Activated CD4-positive, alpha-beta T cell treated with anti-CD3 and anti-CD28 coated beads, Interleukin-2, amount 50 U/mL, for 48 hours (primary cell): Measurements from ENCODE around the gene ADCY5.
"Not testable (repeated sequence)": the region's sequence is repeated elsewhere in the genome, so short reads cannot be mapped to it uniquely, and the experiment has no call there.

Experiments used
- DNase-seq, 2 experiments: peaks; one replicate each; pipeline ENCODE4 v3.0.0-alpha.2; 2020

Gene ADCY5

DNA sequence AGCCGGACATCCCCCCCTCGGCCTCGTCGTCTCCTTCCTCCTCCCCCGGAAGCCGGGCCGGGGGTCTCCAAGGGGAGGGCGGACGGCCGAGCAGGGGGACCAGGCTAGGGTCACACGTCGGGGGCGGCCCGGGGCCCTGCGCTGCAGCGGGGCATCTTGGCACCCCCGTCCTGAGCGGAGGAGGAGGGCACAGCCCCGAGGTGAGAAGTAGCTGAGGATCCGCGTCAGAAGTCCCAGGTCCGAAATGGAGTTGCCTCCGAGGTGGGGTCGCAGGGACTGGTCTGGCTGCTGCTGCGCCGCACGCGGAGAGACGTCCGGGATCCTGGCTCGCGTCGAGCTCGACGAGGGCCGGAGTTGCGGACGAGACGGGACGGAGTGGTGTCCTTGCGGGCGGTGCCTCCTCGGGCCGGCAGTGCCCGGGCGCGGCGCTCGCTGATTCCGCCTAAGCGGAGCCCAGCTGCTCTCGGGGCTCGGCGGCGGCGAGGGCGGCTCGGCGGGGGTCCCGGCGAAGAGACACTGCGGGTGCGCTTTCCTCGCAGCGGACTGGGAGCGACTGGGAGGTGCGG is at the start of gene ADCY5:
TSS of gene ADCY5 (minus strand) at position 555 of the 566 bp plus-strand sequence. CDS start at position 10, 545 bp downstream.
- peak in 1 of 2 experiments; percentile 6 for DNase-seq

DNA sequence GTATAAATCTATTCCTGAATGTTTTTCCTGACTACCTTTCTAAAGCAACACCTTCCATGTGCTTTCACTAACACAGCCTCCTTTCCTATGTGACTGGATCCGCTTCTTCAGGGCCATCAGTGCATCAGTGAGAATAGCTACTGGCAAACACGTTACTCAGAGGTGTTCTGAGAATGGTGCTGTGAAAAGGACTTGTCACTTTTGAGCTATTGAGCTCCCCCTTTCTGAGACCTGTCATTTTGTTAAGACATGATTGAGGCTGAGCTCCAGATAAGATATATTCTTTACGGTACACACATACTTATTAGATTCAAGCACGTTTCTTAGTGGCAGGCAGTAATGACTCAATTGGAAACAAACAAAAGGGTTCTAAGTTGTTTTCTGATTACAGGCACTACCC is 45.0 kb upstream of the ADCY5 start:
- no peak for DNase-seq

DNA sequence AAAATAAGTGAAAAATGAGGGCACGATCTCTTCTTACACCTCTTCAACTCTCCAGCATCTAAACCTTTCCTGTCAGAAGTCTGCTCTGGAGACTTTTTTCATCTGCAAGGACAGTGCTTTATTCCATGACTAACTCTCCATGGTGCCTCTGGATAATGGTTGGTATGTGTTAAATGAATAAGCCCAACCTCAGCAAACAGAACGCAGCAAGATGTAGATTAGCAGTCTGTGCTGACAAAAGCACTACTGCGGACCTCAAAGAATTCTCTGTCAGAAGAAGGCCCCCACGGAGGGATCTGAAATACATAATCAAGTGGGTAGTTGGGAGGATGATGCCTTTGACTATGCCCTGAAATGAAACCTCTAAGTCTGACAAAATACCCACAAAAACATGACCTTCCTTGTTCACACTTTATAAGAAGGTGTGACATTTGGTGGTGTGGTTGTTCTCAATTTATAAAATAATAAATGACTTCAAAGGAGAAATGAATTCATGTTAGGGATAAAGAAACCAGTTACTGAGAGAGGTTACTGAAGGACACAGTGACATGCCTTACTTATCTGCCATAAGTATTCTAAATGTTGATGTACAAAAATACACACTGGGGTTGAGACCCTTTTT is 43.2 kb upstream of the ADCY5 start:
- DNase-seq: no peak

DNA sequence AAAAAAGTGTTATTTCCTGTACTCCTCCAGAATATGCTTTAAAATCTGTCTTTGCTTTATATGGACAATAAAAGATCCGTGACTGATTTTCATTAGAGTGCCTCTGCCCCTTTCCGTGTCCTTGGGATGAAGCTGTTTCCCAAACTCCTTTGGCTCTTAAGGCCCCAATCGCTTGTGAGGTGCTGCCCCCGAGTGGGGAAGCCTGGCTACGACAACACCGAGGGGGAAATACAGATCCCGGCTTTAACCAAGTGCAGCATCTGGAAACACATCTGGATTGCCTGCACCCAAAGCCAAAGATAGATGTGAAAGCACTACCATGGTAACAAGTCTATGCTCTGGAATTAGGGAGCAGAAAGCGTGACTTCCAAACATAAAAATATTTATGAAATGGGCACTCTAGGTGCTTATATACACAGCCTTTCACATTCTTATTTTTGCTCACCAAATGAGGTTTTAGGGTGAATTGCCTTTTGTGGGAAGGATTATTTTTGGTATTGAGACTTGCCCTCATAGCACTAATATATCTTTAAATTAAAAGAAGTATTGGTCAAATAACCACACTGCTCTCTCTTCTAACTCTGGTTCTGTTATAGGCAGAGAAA is 40.6 kb upstream of the ADCY5 start:
- peak; percentile 58 to 64 for DNase-seq

DNA sequence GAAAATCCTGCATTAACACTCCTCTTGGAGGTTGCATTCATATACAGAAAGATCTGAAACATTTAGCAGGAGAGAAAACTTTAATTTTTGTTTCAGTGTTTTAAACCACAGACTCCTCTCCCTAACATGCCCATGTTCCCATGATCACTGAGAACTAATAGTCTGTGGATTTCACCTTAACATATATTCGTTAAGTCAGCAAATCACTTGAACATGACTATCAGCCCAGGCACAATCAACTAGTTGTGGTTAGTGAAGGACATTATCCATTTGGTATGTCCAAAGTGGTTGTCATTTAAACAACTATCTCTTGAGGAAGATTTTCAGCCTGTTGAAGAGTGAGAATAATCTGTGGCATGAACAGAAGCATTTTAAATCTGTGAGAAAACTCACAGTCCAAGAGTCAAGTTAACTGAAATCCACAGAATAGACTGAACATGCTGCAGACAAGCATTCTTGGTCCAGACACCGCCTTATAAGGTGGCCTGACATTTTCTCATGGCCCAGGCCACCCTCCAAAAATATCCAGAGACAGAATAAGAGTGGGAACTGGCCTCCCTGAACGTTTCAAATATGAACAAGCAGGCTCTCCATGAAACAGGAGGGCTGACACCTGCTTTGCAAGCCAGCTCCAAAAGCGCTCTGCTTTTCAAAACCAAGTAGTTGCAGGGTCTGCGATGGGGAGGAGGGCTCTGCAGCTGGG is 39.9 kb upstream of the ADCY5 start:
- no peak for DNase-seq

DNA sequence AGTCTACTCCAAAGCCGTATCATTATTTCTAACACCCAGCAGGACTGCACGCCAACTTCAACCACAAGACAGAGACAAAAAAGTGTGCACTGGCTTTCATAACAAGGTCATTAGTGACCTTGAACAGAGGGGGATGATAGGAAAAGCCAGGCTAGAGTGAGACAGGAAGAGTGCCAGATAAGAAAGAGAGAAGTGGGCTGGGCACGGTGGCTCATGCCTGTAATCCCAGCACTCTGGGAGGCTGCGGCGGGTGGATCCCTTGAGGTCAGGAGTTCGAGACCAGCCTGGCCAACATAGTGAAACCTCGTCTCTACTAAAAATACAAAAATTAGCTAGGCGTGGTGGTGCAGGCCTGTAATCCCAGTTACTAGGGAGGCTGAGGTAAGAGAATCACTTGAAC is 38.2 kb upstream of the ADCY5 start:
- not testable (repeated sequence) for DNase-seq

DNA sequence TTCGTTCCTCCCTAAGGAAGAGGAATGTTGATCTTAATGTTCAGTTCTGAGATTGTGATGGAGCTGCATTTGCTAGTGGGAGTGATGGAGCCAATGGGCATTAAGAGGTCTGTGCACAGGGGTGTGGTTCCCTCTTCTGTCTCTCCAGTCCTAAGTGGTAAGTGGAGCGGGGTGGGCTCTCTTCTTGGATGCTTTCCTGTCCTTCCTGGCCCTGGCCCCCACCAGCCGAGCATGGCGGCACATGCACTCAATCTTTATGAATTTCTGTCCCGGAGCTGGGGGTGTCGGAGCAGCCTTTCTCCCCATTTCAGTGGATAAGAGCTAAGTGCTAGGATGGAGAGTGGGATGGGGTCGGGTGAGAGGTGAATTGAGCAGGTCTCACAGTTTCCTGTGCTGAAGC is 37.6 kb upstream of the ADCY5 start:
- no peak for DNase-seq

DNA sequence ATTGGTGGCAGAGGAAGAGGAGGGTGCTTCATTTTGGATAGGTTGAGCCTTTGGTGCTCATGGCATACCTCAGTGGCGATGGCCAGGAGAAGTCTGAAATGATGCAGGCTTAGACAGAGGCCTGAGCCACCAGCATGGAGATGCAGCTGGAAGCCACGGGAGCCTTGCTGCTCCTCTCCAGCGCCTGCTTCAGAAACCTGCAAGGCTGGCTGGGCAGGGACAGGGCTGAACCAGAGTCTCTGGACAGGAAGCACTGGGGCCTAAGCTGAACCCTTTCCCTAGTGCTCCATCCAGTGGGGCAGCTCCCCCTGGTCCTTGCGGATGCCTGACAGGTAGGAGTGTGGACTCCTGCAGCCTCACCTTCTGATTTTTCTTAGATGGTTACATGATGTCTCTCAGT is 36.7 kb upstream of the ADCY5 start:
- DNase-seq: no peak

DNA sequence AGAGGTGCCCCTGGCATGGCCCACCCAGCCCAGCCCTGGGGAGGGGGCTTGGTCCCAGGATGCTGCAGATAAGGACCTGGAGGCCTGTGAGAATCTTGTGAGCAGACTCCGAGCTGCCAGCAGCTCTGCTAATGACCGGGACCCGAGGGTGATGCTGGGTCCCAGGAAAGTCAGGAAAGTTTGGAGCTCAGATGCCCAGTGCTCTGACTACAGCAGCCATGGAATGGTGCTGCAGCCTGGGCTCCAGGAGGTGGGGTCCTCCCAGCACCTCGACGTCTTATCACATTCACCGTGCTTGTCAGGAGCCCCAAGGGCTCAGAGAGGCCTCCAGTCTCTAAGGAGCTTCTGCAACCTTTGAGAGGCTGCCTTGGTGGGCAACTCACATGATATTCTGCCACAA is 34.3 kb upstream of the ADCY5 start:
- DNase-seq: no peak

DNA sequence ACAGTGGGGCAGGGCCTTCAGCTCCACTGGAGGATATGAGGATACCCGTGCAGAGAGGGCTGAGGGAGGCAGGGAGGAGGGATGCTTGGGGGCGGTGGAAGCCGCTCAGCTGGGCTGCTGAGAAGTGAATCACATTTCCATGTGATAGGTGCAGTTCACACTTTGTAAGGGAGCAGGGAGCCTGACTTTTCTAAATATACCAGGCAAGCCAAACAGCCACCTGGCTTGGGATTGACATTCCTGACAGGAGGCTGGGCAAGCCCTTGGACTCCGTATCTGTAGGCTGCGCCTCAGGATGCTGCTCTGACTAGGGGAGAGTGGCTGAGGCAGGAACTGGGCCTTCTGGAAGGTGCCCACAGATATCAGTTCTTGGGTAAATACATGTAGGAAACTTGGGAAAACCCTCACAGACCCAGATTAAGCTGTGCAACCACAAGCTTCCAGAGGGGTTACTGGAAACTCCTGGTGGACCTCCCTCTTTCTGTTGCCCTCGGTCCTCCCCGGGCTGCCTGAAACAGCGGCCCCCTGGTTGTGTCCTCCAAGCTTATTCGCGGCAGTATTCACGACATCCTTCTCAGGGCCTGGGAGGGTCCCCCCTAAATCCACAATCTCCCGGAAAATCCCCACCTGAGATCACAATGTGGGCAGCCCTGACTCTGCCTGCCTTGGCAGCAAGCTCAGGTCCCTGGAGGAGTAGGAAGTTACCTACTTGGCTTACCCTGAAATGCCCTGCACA is 33.0 kb upstream of the ADCY5 start:
- no peak for DNase-seq

DNA sequence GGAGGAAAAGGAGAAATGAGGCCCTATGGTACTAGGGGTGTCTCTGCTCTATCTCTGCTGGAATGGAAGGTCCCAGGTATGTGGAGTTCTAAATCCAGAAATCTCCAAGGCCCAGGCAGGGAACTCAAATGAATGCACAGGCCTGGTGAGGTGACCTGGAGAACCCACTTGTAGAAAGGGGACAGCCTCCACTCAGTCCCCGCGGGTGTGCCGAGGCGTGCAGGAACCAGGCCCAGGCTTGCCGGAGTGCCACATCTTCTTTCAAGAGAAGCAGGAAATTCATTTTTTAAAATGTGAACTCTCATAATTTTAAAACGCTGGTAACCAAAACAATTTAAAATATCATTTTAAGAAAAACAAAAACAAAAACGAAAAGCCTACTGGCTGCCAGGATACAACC is 32.2 kb upstream of the ADCY5 start:
- DNase-seq: no peak

DNA sequence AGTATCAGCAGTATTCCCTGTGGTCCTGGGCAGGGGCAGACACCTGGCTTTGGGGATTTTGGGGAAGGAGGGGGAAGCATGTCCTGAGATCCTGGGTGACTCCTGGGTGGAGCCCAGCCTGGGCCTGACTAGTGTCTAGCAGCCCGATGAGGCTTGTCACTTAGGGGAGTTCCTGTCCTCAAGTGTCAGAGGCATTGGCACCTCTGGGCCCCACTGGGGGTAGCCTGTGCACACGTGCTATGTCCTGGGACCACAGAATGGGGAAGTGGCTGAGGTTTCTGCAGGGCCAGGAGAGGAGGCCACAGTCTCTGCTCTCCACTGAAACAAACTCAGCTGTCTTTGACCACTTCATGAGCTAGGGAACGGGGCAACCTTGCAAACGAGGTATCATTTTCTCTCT is 31.5 kb upstream of the ADCY5 start:
- DNase-seq: no peak

DNA sequence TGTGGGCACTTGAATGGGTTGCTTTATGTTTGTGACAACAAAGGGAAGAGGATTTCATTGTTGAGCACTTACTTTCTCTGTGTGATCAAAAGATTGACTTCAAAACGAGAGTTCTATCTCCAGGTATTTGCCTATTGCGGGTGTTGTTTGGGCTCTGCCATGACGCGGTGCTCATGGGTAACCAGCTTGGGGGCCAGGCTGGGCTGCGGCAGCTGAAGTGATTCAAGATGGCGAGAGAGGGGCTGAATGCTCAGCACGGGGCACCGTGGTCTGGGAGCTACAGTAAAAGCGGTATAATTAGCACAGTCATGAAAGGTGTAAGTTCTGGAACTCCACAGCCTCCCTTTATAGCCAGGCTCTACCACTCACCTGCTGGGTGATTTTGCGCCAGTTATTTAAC is 31.0 kb upstream of the ADCY5 start:
- no peak for DNase-seq

DNA sequence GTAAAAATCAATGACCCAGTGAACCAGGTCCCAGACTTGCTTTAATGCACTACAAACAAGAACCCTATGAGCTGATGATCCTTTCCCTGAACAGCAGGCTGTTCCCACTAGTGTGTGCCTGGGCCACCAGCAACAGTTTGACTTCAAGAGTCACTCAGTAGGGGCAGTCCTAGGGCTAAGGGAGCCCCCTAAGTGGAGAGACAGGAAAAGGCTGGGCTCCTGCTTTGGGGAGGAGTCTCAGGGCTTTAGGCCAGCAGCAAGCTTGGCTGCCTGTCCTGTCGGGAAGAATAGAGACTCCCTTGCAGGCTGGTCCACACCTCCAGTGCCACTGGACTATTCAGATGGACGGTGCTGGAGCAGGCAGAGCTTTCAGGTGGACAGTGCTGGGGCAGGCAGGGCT is 29.4 kb upstream of the ADCY5 start:
- no peak for DNase-seq

DNA sequence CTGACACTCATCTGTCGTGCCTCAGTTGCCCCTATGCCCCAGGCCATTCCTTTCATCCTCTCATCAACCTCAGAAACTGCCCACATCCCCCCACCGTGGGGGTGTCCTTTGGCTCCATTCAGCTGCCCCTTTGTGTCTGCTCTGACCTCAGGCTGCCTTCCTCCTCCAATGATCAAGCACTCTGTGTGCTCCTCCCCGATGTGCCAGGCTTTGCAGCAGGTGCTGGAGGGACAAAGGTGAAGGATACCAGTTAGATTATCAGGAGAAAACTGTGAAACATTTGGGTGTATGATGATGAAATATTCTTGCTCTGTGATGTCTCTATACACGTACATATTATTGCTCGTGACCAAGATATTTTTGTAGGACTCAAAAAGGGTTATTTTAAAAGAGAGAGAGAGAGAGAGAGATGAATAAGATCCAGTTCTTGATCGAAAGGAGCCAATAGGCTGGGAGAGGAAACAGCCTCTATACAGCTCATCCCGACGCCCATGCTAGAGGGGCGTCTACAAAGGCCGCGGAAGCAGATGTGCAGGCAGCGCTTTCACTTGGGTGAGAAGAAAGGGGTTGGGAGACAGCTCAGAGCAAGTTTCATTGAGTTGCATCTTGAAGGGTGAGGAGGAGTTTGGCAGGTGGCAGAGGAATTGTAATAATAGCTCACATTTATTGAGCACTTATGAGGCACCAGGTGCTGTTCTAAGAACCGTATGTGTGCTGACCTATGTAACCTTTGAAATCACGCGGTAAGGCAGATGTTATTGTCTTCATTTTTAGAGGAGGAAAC is 28.3 kb upstream of the ADCY5 start:
- no peak for DNase-seq

DNA sequence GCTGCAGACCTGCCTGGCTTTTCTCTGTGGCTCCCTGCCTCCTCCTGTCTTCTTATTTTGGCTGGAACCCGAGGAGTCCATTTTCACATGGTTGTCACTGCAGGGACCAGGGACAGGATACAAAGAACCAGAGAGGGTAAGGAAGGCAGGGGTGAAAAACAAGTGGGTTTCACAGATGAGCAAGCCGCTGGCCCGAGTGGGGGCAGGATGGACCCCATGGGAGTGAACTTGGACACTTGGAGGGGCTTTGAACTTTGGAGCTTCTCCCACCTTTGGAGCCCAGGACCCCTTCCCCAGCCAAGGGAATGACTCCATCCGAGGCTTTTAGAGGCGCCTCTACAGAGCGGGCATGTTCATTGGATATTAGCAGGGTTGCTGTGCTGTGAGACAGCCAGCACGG is 26.9 kb upstream of the ADCY5 start:
- no peak for DNase-seq

DNA sequence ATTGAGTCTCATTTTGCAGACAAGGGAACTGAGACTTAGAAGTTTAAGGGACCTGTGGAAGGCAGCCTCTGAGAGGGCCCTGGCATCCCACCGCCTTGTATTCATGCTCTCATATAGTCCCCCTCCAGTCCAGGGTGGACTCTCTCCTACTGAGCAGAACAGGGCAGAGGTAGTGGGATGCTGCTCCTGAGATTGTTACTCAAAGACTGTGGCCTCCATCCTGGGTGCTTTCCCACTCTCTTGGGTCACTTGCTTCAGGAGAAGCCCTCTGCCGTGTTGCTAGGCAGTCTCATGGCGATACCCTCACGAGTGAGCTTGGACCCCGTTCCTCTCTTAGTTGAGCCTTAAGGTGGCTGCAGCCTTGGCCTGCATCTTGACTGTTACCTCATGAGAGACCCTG is 22.2 kb upstream of the ADCY5 start:
- no peak for DNase-seq

DNA sequence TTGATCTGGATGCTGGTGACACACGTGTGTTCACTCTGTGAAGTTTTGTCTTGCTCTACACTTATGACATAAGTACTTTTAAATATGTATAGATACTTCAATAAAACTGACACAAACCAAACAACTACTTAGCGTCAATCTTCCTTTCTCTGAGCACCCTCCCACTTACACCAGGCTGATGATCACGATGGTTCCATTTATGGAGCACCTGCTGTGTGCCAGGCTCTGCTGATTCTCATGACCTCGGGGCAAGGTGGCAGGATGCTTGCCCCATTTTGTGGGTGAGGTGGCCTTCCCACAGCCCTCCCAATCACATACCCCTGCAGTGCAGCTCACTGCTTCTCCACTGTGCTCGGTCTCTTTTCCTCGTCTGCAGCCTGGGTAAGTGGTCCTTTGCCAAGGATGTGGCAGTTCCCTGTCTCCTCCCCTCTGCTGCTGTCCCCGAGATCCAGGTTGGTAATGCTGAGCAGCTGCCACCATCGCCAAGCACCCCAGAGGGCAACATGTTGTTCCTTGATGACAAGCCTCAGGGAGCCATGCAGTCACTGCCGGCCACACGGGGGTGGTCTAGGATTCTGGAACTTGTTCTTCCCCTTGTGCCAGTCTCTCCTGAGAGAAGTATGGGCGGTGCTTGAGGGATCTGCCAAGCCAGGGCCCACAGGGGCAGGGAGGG is 20.6 kb upstream of the ADCY5 start:
- DNase-seq: no peak

DNA sequence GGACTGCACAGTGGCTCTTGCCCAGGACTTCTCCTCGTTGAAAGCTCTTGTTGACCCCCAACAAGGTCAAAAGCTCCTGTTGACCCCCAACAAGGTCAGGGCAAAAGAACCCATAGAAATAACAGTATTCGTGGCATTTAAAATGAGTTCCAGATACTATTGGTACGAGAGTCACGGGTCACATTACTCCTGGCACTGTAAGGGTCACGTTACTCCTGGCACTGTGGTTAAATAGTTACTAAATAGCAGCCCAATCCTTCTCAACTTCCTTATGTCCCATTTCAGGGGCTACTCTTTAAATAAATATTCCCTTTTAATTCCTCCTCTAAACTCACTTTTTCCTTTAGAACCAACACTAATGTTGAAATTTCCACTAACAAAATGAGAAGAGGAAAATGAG is 18.2 kb upstream of the ADCY5 start:
- DNase-seq: no peak

DNA sequence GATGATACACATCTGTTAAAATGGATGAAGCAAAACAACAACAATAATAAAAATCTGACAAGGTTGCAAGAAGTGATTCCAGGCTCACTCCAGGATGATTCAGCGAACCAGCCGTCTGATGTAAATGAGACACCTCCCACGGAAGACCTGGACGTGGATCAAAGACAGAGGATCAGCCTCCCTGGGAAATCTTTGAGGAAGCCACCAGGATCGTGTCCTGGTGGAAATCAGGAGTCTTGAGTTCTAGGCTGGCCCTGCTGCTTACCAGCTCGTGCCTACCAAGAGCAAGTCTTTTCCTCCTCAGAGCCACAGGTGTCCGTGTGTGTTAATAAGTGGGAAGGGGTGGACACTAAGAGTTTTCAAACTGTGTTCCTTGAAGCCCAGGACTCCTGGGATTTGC is 15.3 kb upstream of the ADCY5 start:
- no peak for DNase-seq

DNA sequence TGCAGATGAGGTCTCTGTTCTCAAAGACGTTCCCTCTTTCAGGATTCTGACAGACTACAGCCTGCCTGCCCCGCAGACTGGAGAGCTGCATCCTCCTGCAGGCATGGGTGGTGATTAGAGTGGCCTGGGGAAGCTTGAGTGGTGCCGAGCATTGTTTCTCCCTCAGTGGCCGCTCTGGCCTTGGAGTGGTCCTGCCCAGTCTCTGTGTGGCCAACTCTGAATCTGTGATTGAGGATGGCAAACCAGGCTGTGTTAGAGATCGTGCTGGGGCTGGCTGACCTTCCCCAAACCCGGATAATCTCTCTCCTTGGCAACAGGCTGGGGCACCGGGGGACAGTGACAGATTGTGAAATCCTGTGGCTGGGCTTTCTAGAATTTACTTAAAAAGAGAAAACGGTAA is 11.0 kb upstream of the ADCY5 start:
- DNase-seq: no peak

DNA sequence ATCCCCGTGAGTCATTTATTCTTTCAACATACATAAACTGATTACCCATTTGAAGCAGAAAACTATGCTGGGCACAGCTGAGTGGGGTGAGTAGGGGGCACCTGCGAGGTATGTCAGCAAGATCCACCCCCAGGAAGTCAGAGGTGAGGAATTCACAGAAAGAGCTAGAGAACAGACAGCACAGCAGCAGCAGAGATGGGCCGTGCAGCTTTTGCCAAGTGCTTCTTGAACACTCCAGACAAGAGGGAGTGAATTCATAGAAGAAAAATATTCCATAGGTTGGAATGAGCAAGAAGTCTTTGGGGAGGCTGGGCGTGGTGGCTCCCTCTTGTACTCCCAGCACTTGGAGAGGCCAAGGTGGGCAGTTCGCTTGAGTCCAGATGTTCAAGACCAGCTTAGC is 9.4 kb upstream of the ADCY5 start:
- DNase-seq: no peak
